AG04449 (cell line): ENCODE data around the gene ADGRG7.

Experiments
- CTCF ChIA-PET: fragments of 350-600 bp; formaldehyde crosslinking; extraction: SDS; loops from one replicate; lab custom pipeline; 2021; ENCODE audit warnings: antibody characterized with exemption; lab: Yijun Ruan, JAX
- POLR2A ChIA-PET: fragments of 400-600, 350-600 bp; formaldehyde crosslinking; extraction: SDS; loops from one replicate; lab custom pipeline; 2020; ENCODE audit warnings: antibody characterized with exemption, inconsistent platforms; lab: Yijun Ruan, JAX
- DNase-seq: peaks from one replicate; pipeline ENCODE4 v3.0.0-alpha.2; 2010; ENCODE audit warnings: low read depth, low spot score
- H3K4me3 ChIP-seq: 2 replicates; pipeline ENCODE4 v1.5.1; 2011; ENCODE audit warnings: low read depth, mild to moderate bottlenecking, control low read depth, low read length
- CTCF ChIP-seq: IDR thresholded peaks from one replicate; pipeline ENCODE4 v1.5.1; 2011; ENCODE audit warnings: mild to moderate bottlenecking, moderate library complexity, low read length, control low read depth, inconsistent platforms; ENCODE audit not compliant: insufficient read depth; ENCODE audit errors: missing control alignments

The ADGRG7 gene

GRCh38 chr3:100744671-100745070 is 135.3 kb downstream of the ADGRG7 start:
- no peak for DNase-seq
- TF ChIP-seq CTCF, result no peak
- H3K4me3 ChIP-seq, result no peak overlapping the region
- POLR2A ChIA-PET, result no interaction called here
- CTCF ChIA-PET, result no interaction called here
